DMS53 (cell line): ENCODE measurements around the gene FGD5.

Experiments
- DNase-seq: peaks from one replicate; lab custom pipeline; 2025; lab: John Stamatoyannopoulos, UW

The FGD5 gene

GRCh38 chr3:14805961-14806537, 12.7 kb upstream of the FGD5 start:
- DNase-seq = no peak

GRCh38 chr3:14806641-14807263, 12.0 kb upstream of the FGD5 start:
- DNase-seq = no peak

- DNase-seq = no peak
Measured at GRCh38 chr3:14808025-14808424, 10.7 kb upstream of the FGD5 start.

- DNase-seq = no peak
Measured at GRCh38 chr3:14808502-14809266, 10.1 kb upstream of the FGD5 start.

GRCh38 chr3:14809611-14810010, 9.2 kb upstream of the FGD5 start:
- DNase-seq = peak; percentile 6

GRCh38 chr3:14810070-14810791, 8.5 kb upstream of the FGD5 start:
- DNase-seq = no peak

GRCh38 chr3:14810801-14811661, 7.7 kb upstream of the FGD5 start:
- DNase-seq = no peak

- no peak for DNase-seq
Measured at GRCh38 chr3:14811684-14812083, 7.1 kb upstream of the FGD5 start.

- no peak for DNase-seq
Measured at GRCh38 chr3:14812196-14812790, 6.5 kb upstream of the FGD5 start.

GRCh38 chr3:14814411-14814871, 4.3 kb upstream of the FGD5 start:
- no peak for DNase-seq

GRCh38 chr3:14816359-14816758, 2.4 kb upstream of the FGD5 start:
- no peak for DNase-seq

- DNase-seq = no peak
Measured at GRCh38 chr3:14819671-14820070, 909 bp downstream of the FGD5 start.

- no peak for DNase-seq
Measured at GRCh38 chr3:14820156-14820555, 1.4 kb downstream of the FGD5 start.

GRCh38 chr3:14821151-14821550, 2.4 kb downstream of the FGD5 start:
- no peak for DNase-seq

GRCh38 chr3:14822134-14822533, 3.4 kb downstream of the FGD5 start:
- DNase-seq = no peak

- DNase-seq = no peak
Measured at GRCh38 chr3:14822670-14823390, 4.1 kb downstream of the FGD5 start.

- no peak for DNase-seq
Measured at GRCh38 chr3:14823393-14823792, 4.6 kb downstream of the FGD5 start.

GRCh38 chr3:14823910-14824629, 5.3 kb downstream of the FGD5 start:
- DNase-seq = no peak

- DNase-seq = no peak
Measured at GRCh38 chr3:14824646-14825045, 5.9 kb downstream of the FGD5 start.

- no peak for DNase-seq
Measured at GRCh38 chr3:14826069-14826468, 7.3 kb downstream of the FGD5 start.
